HepG2 (cell line): ENCODE data around the gene CEACAM5. TPM values are rescaled to one million over a fixed set of nuclear protein-coding genes. Genes with fewer than 3 reads are reported as not detected.

Experiments used
- AHR ChIP-seq: IDR thresholded peaks from 2 replicates; pipeline ENCODE4 v1.6.1; 2018; ENCODE audit warnings: missing genetic modification reagents, missing compliant biosample characterization
- HDAC1 ChIP-seq: sonication (generic); formaldehyde crosslinking; IDR thresholded peaks from 2 replicates; pipeline ENCODE4 v1.5.1; 2020; ENCODE audit warnings: mild to moderate bottlenecking, missing genetic modification reagents
- KLF16 ChIP-seq, 2 experiments: sonication (generic) in 1 of 2; formaldehyde crosslinking in 1 of 2; IDR thresholded peaks; 2 replicates each; pipeline versions ENCODE4 v1.6.1 to v1.8.0; 2016 to 2023; ENCODE audit warnings: missing genetic modification reagents in 2 of 2, missing compliant biosample characterization in 1 of 2
- KLF6 ChIP-seq: IDR thresholded peaks from 2 replicates; pipeline ENCODE4 v1.8.0; 2016; ENCODE audit warnings: missing biosample characterization, missing genetic modification reagents
- MAZ ChIP-seq, 2 experiments: sonication (generic) in 1 of 2; formaldehyde crosslinking in 1 of 2; IDR thresholded peaks; 2 replicates each; pipeline versions ENCODE4 v1.5.0 to v1.6.1; 2012 to 2020; ENCODE audit warnings: low read depth in 2 of 2, mild to moderate bottlenecking in 2 of 2, borderline replicate concordance in 1 of 2, improper control_type of control experiment in 1 of 2, low read length in 1 of 2, missing genetic modification reagents in 1 of 2, moderate library complexity in 1 of 2
- MIER2 ChIP-seq: IDR thresholded peaks from 2 replicates; pipeline ENCODE4 v1.6.1; 2016; ENCODE audit warnings: missing biosample characterization, missing genetic modification reagents
- RBM22 ChIP-seq: fragments of 200-400 bp; formaldehyde crosslinking; optimal IDR thresholded peaks from 2 replicates; pipeline ENCODE3; 2017; ENCODE audit warnings: mild to moderate bottlenecking, low read length, moderate library complexity
- REST ChIP-seq, 2 experiments: IDR thresholded peaks; 2 replicates each; pipeline ENCODE4 v1.6.1; 2011 to 2012; ENCODE audit warnings: low read length in 2 of 2, borderline replicate concordance in 1 of 2, low read depth in 1 of 2, mild to moderate bottlenecking in 1 of 2, moderate library complexity in 1 of 2
- SALL1 ChIP-seq: sonication (generic); formaldehyde crosslinking; IDR thresholded peaks from 2 replicates; pipeline ENCODE4 v1.8.0; 2022; ENCODE audit warnings: mild to moderate bottlenecking, missing genetic modification reagents
- SP140L ChIP-seq: sonication (generic); formaldehyde crosslinking; IDR thresholded peaks from 2 replicates; pipeline ENCODE4 v1.4.0; 2020; ENCODE audit warnings: missing genetic modification reagents, borderline replicate concordance
- SRY ChIP-seq: sonication (generic); formaldehyde crosslinking; IDR thresholded peaks from 2 replicates; pipeline ENCODE4 v1.8.0; 2022; ENCODE audit warnings: mild to moderate bottlenecking, missing genetic modification reagents
- STAT5B ChIP-seq: sonication (generic); formaldehyde crosslinking; IDR thresholded peaks from 2 replicates; pipeline ENCODE4 v1.4.0; 2020; ENCODE audit warnings: missing genetic modification reagents
- TMF1 ChIP-seq: sonication (generic); formaldehyde crosslinking; IDR thresholded peaks from 2 replicates; pipeline ENCODE4 v1.8.1; 2022; ENCODE audit warnings: low read depth, missing genetic modification reagents
- ZNF232 ChIP-seq: sonication (generic); formaldehyde crosslinking; IDR thresholded peaks from 2 replicates; pipeline ENCODE4 v1.4.0; 2020; ENCODE audit warnings: missing genetic modification reagents, borderline replicate concordance
- ZNF281 ChIP-seq: sonication (generic); formaldehyde crosslinking; IDR thresholded peaks from 2 replicates; pipeline ENCODE4 v1.4.0; 2020; ENCODE audit warnings: missing genetic modification reagents, borderline replicate concordance
- ZNF574 ChIP-seq: sonication (generic); formaldehyde crosslinking; IDR thresholded peaks from 2 replicates; pipeline ENCODE4 v1.4.0; 2020; ENCODE audit warnings: missing genetic modification reagents
- ZNF713 ChIP-seq: sonication (generic); formaldehyde crosslinking; IDR thresholded peaks from 2 replicates; pipeline ENCODE4 v1.4.0; 2020; ENCODE audit warnings: mild to moderate bottlenecking, missing genetic modification reagents
- ZNF792 ChIP-seq: IDR thresholded peaks from 2 replicates; pipeline ENCODE4 v1.6.1; 2016
- ZSCAN31 ChIP-seq: sonication (generic); formaldehyde crosslinking; IDR thresholded peaks from 2 replicates; pipeline ENCODE4 v1.5.0; 2020; ENCODE audit warnings: low read depth, mild to moderate bottlenecking, missing genetic modification reagents
- polyA plus RNA-seq, 8 experiments: library from polyadenylated mRNA; depleted of rRNA in 3 of 8; stranded (reverse) in 7 of 8; unstranded in 1 of 8; fragments of >200 nt; fragmentation: Illumina TruSeq in 4 of 8; extraction: Trizol in 4 of 8; gene quantifications; 2 replicates each; pipeline versions ENCODE4 v1.2.1 to v1.2.3, GENCODE V29; 2011 to 2016; ENCODE audit warnings: low read depth in 4 of 8, missing spikeins in 1 of 8, mixed read lengths in 1 of 8; ENCODE audit not compliant: insufficient read depth in 1 of 8
- total RNA-seq, 5 experiments: library from RNA; depleted of rRNA; stranded (reverse); fragments of >200 nt; fragmentation: Illumina TruSeq; extraction: Trizol; gene quantifications; 2 replicates each; pipeline ENCODE4 v1.2.3, GENCODE V29; 2016; ENCODE audit warnings: low read depth in 1 of 5

CEACAM5 gene
- total and polyA plus RNA-seq, 2 of the 13 experiments (the other 11 are each of a cell fraction or from before 2014, with no cell fraction given) = not detected

- TF ChIP-seq ZNF281 (CRISPR knock-in tag) (0 out of 2 replicates have a peak, but pooled peaks have one; percentile 33), ZSCAN31 (CRISPR knock-in tag) (0 out of 2 replicates have a peak, but pooled peaks have one; percentile 26), KLF16 (CRISPR knock-in tag; IDR thresholded peaks at IDR 0.05) (peak in 1 of 2 experiments; percentile 60; a peak in 2 of 4 replicates), ZNF232 (peak; percentile 64; the same call in 1 of the 2 replicates), RBM22 (no peak), TMF1 (CRISPR knock-in tag) (0 out of 2 replicates have a peak, but pooled peaks have one; percentile 58), STAT5B (CRISPR knock-in tag) (no peak), HDAC1 (no peak), KLF6 (CRISPR knock-in tag) (peak; percentile 43; the same call in 1 of the 2 replicates), SALL1 (CRISPR knock-in tag) (peak; percentile 72), REST (IDR thresholded peaks at IDR 0.05; ENCODE audit: borderline replicate concordance in 1 of 2, low read depth in 1 of 2, low read length in 2 of 2) (peak; percentile 96 to 99), SRY (CRISPR knock-in tag) (peak; percentile 90), AHR (peak; percentile 71; the same call in 1 of the 2 replicates), MAZ (IDR thresholded peaks at IDR 0.05; ENCODE audit: borderline replicate concordance, low read depth, low read length) (no peak), MAZ (CRISPR knock-in tag; IDR thresholded peaks at IDR 0.05; ENCODE audit: low read depth) (0 out of 2 replicates have a peak, but pooled peaks have one; percentile 33), ZNF713 (CRISPR knock-in tag) (no peak), MIER2 (CRISPR knock-in tag) (peak; percentile 96), ZNF574 (0 out of 2 replicates have a peak, but pooled peaks have one; percentile 47), SP140L (CRISPR knock-in tag) (no peak), ZNF792 (CRISPR knock-in tag) (0 out of 2 replicates have a peak, but pooled peaks have one; percentile 65)
Measured at GRCh38 chr19:41705393-41706174, 2.8 kb upstream of the CEACAM5 start (continued).
